Measurements from ENCODE around the gene SIGLEC10. TPM values are rescaled to one million over a fixed set of nuclear protein-coding genes. Genes with fewer than 3 reads are reported as not detected.
"Not testable (repeated sequence)": the region's sequence is repeated elsewhere in the genome, so short reads cannot be mapped to it uniquely, and the experiment has no call there.

The SIGLEC10 gene, protein sequence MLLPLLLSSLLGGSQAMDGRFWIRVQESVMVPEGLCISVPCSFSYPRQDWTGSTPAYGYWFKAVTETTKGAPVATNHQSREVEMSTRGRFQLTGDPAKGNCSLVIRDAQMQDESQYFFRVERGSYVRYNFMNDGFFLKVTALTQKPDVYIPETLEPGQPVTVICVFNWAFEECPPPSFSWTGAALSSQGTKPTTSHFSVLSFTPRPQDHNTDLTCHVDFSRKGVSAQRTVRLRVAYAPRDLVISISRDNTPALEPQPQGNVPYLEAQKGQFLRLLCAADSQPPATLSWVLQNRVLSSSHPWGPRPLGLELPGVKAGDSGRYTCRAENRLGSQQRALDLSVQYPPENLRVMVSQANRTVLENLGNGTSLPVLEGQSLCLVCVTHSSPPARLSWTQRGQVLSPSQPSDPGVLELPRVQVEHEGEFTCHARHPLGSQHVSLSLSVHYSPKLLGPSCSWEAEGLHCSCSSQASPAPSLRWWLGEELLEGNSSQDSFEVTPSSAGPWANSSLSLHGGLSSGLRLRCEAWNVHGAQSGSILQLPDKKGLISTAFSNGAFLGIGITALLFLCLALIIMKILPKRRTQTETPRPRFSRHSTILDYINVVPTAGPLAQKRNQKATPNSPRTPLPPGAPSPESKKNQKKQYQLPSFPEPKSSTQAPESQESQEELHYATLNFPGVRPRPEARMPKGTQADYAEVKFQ
- total RNA-seq: not detected in 2 replicates

DNA sequence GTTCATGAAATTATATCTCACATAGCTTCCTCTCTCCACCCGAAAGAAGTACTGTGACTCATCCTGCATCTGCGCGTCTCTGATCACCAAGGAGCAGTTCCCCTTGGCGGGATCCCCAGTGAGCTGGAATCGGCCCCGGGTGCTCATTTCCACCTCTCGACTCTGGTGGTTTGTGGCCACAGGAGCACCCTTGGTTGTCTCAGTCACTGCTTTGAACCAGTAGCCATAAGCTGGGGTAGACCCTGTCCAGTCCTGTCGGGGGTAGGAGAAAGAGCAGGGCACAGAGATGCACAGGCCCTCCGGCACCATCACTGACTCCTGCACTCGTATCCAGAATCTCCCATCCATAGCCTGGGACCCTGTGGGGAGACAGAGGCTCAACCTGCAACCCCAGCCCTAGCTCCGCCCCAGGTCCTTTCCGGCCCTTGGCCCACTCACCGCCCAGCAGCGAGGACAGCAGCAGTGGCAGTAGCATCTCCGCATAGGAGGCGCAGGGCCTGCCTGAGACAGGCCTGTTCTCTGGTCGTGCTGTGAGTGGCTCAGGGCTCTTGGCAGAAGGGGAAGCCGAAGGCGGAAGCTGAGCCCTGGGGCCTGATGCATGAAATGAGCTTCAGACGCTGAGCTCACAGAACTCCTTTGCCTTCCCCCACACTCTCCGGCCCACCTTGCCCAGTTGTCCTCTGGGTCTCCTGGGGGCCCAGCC is at the start of gene SIGLEC10:
TSS of gene SIGLEC10 (minus strand) at position 536 of the 703 bp plus-strand sequence. CDS start at position 475, 61 bp downstream.
- no peak for DNase-seq

DNA sequence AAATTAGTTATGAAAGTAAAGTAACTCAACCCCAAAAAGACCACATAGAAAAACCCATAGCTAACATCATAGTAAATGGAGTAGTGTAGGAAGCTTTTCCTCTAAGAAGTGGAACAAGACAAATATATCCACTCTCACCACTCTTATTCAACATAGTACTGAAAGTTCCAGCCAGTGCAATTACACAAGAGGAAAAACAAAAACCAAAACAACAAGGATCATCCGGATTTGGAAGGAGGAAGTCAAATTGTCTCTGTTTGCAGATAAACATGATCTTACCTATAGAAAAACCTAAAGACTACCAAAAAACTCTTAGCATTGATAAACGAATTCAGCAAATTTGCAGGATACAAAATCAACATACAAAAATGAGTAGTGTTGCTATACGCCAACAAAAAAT is 49.3 kb upstream of the SIGLEC10 start:
- DNase-seq: no peak

DNA sequence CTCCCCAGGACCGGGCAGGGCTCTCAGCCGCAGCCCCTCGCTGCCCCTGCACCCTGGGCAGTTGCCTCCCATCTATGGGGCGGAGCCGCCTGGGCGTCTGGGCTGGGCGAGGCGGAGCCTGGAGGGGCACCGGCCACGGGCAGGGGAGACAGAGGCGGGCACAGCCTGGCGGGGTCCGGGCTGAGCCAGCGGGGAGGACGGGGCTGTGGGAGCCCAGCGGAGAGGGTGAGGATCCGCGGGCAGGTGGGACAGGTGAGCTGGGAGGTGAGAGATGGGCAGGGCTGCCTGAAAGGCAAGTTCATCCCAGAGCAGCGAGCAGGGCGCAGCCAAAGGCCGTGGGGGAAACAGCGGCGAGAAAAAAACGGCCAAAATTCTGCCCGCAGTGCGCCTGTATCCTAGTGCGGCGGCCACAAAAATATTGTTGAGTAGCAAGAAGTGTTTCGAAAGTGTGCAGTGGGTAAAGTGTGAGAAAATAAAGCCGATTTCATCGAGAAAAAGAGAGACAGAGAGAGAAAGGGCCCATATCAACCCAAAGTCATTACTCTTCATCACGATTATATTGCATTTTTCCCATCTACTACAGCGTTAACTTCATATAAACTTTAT is 46.6 kb upstream of the SIGLEC10 start:
- DNase-seq: not testable (repeated sequence)

DNA sequence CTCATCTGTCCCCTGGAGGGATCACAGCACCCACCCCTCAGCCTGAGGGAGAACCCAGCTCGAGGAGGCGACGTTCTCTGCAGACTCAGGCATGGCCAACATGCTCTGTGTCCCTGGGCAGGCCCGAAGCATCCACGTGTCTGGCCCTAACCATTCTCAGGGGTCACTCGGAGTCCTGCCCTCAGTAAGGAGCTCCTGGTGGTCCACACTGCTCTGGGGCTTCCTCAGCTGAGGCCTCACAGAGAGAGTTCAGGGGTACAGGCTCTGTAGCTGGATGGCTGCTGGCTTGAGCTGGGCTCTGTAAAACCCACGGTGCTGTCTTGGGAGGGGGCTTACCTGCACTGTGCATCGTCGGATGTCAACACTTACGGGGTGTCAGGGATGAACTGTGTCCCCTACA is 45.2 kb upstream of the SIGLEC10 start:
- DNase-seq: no peak

DNA sequence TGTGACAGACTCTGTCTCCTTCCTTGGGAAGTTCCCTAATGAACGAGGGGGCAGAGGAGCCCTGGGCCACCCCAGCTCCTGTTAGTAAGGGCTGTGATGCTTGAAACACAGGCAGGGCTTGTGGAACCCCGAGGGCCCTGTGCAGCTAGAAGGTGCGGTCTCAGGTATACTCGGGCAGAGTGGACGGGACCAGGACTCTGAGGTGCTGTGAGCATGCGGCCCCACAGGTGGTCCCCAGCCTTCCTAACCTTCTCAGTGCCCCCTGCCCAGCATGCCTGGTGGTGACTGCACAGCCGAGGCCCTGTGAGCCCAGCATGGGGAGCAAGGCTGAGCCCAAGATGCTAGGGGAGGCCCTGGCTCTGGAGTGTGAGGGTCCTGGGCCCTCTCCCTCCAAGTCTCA is 44.8 kb upstream of the SIGLEC10 start:
- DNase-seq: no peak

DNA sequence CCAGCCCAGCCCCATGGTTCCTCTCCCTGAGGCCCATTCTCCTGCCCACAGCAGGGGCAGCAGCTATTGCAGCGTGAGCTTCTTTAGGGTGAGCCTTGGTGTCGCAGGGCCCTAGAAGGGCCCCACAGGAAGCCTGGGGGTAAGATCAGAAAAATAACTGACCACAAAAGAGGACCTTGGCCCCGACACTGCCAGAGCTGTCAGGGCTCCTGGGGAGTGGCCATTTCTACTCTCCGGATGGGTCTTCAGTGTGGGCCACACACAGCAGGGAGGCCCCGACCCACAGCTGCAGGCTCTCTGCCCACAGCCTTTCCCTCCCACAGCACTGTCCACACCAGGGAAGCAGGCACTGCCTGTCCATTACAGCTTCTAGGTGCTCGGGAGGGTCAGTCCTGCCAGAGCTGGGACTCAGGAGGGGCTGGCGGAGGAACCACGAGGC is 44.3 kb upstream of the SIGLEC10 start:
- no peak for DNase-seq

DNA sequence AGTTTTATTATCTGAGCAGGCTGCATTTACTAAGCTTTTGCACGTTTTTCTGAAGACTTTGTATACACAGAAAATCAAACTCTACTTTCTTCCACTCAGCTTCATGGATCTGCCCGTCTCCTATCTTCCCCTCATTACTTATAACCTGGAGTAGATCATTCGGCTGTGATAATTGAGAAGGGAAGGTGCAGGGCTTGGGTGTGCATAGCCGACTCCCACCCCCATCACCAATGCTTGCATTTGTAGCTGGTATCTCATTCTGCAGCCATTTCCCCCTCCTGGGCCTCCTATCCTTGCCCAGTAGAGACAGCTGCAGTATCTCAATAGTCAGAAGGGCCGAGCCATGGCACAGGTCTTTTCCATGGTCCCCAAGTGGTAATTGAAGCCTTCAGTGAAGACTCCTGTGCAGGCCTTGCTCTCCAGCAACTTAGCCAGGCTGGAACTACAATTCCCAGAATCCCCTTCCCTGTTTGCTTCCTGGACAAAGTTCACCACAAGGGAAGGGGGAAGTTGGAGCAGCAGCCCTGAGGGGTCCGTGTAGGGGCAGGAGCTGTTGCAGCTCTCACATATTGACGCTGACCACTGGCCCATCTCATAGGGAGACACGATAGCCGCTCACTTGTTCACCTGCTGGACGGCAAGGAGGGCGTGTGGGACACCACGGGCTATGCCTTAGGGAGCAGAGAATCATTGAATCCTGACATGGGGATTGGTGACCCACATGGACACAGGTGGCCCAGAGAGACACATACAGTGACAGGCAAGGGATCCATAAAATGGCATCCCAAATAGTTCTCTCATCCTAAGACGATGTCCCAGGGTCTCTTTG is 42.9 kb upstream of the SIGLEC10 start:
- peak; percentile 47 for DNase-seq

DNA sequence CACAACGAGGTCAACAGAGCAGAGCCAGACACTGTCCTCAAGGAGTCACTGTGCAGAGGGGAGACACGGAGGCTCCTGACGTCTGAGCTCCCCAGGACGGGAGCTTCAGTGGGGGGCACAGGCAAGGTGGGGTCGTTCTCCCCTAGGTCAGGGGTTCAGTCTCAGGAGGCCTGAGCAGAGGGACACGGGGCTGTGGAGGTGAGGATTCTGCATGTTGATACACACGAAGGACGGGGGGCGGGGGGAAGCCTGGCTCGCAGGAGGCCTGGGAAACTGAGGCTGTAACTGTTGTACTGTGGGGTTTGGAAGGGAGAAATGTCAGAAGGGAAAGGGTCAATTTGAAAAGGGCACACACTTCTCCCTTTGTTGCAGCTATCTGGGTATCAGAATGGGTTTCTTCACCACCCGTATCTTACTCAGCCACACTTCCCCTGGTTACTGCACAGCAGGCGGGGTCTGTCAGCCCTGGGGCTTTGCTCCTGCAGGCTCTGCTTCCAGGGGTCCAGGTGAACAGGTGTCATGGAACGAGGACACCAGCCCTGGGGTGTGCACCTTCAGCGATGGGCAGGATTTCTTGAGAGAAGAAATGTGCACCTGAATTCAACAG is 41.6 kb upstream of the SIGLEC10 start:
- DNase-seq: no peak

DNA sequence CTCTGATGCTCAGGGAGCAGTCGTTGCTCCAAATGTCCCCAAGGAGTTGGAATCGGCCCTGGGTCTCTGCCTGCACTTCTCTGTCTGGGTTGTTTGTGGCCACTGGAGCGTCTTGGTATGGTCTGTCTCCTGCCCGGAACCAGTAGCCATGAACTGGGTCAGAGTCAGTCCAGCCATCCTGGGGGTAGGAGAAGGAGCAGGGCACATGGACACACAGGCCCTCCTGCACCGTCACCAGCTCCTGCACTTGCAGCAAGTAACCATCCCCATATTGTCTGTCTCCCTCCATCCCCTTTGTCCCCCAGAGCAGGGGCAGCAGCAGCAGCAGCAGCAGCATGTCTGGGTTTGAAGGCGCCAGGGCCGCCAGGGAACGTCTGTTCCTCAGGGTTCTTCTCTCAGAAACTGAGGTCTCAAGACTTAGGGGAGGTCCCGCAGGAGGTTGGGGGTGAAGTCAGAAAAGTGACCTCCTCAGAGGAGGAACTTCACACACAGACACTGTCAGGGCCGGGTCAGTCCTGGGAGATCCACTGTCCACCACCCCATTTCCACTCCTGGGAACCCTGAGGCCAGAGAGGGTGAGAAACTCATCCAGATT is 40.7 kb upstream of the SIGLEC10 start, which contains the start of gene SIGLEC8:
TSS of gene SIGLEC8 (minus strand) at position 404 of the 595 bp plus-strand sequence. CDS start at position 337, 67 bp downstream.
- DNase-seq: no peak

DNA sequence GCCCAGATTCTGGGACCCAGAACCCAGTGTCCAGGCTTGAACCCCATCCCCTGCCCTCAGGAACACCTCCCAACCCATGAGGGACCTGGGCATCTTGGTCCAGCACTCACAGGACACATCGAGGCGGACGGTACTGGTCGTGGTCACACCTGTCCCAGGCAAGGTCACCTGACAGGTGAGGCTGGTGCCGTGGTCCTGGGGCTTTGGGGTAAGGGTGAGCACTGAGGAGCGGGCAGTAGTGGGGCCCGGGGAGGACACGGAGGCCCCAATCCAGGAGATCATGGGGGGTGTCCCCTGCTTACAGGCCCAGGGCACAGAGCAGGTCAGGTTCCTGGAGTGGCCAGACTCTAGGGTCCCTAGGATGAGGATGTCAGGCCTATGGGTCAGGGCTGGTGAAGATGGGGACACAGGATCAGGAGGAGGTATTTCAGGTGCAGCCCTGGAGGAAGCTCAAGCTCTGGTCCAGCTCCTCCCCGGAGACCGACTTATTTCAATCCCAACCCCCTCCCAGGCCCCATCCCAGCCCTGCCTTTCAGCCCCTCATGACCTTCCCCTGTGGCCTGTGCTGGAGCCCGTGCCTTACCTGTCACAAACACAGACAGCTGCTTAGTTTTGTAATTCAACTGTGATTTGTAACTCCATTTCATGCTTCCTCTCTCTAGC is 40.0 kb upstream of the SIGLEC10 start:
- DNase-seq: no peak

DNA sequence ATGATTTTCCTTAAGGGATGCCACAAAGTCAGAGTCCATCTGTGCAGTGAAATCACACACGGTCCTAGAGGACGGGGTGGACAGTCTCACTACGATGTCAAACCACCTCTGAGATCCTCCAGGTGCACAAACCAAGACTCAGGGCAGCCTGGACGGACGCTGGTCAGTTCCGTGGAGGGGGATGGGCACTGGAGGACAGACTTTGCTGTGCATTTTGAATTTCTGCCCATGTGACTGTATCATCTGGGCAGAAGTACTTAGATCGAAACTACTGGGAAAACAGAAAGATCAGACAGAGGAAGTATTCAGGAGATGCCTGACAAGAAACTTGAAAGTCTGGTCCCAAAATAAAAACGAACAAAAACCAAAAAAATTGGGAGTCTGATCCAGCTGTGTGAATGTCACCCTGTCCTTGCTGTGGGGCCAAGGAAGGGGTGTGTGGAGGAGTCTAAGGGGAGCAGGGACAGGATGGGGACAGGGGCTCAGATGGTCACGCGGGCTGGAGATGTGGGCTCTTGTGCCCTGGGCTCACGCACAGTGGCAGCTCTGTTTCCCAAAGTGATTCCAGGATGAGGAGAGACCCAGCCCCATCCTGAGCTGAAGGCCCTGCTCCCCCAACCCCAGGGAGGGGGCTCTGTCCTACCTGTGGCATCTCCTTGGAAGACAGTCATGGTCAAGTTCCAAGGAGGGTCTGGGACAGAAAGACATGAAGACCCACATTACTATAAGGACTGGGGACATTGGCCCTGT is 39.3 kb upstream of the SIGLEC10 start:
- DNase-seq: no peak

DNA sequence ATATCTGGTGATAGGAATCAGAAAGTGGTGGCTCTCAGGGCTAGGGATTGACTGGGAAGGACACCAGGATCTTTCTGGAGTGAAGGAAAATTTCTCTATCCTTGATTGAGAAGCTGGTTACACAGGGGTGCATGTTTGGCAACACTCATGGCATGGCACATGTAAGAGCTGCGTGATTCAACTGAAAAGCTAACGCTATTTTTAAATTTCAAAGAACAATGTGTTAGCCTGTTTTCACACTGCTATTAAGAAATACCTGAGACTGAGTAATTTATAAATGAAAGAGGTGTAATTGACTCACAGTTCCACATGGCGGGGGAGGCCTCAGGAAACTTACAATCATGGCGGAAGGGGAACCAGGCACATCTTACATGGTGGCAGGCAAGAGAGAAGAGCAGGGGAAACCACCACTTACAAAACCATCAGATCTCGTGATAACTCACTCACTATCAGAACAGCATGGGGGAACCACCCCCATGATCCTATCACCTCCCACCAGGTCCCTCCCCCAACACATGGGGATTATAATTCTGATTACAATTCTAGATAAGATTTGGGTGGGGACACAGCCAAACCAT is 33.4 kb upstream of the SIGLEC10 start:
- no peak for DNase-seq

DNA sequence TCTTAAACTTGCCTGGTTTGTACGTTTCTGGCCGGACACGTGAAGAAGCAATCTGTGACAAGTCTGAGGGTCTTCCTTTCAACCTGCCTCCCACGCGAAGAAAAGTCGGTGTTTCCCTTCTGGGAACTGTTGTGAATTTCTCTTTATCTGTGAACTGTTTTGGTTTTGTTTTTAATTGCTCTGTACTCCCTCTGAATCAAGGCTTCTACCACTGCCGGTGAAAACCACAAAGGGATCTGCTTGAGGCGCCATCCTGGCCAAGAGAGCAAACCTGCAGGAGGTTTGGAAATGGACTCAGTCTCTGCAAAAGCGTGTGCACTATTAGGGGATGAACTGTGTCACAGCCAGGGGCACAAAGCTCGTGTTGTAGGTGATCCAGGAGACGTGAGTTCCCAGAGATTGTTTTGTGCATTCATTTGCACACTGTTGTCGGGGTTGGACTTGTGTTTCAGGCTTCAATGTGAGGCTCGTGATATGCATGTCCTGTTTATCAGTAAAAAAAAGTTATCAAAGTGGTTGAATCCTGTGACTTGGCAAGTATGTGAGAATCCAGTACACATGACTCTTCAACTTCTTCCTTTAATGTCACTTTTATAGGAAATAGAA is 31.1 kb upstream of the SIGLEC10 start:
- no peak for DNase-seq

DNA sequence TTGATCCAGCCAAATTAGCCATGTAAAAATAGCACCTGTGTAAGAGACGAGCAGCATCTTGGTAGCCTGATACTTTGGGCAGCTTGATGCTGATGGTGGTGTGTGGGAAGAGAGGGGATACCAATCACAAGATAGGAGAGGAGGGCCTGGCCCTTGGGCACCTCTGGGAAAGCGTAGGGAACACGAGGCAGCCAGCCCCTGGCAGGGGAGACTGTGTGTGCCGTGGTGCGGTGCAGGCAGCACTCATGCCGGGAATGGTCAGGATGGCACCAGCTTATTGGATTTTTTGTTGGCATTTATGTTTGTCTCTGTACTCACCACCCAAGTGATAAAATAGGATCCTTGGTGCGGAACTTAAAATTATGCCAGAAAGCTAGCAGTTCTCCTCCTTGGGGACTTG is 30.6 kb upstream of the SIGLEC10 start:
- no peak for DNase-seq

DNA sequence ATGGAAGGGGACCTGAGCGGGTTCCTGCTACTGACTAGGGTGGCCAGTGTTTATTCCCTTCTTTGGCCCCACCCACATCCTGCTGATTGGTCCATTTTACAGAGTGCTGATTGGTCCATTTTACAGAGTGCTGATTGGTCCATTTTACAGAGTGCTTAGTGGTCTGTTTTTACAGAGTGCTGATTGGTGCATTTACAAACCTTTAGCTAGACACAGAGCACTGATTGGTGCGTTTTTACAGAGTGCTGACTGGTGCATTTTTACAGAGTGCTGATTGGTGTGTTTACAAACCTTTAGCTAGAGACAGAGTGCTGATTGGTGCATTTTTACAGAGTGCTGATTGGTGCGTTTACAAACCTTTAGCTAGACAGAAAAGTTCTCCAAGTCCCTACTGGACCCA is 30.1 kb upstream of the SIGLEC10 start:
- DNase-seq: not testable (repeated sequence)

DNA sequence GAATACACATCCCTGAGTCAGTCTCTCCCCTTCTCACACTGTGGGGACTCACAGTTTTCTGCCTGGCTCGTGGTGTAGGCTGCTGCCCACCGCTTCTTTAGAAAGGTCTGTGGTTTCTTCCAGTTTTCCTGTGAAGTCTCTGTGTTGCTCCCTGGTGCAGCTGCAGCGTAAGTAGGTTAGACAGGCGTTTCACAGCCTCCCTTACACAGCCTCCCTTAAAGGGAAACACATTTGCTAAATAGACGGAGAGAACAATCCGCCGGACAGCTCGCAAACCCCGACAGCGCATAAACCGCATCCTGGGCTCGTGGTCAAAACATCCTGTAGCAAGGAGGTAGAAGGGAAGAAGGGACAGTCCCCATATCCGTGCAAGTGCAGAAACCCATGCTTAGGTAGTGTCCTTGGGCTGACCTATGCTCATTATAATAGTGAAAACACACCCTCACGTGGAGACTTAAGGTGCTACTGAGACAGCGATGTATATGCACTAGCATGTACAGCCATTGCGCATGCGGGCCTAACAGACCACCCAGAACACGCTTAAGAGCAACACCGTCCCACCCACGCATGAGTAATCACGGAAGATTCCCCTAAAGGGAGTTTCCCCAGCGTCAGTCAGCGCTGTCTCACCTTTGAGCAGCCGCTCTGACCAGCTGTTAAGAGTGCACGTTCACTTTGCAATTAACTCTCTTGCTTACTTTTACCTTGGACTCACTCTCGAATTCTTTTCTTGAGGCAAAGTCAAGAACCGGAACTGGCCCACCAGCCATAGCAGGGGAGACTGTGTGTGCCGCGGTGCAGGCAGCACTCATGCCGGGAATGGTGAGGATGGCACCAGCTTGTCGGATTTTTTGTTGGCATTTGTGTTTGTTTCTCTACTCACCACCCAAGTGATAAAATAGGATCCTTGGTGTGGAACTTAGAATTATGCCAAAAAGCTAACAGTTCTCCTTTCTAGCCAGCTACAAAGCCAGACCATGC is 24.3 kb upstream of the SIGLEC10 start:
- DNase-seq: no peak

DNA sequence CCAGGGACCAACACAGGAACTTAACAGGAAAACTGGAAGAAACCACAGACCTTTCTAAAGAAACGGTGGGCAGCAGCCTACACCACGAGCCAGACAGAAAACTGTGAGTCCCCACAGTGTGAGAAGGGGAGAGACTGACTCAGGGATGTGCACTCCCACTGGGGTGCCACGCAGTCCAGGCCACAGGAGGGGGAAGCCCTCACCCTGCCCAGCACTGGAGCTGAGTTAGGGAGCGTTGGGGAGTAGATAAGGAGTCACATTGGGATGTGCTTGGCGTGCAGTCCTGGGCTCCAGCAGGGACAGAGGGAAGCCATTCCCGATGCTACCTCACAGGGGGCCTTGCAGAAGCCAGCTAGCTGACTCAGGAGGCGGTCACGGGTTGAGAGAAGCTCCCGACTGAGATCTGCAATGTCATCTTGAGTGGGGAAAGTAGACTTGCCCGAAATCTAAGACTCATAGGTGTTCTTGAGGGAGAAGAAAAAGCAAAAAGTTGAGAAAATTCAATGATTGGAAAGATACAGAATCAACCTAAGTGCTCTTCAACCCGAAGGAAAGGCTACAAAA is 23.5 kb upstream of the SIGLEC10 start:
- DNase-seq: no peak

Measured in dermis blood vessel endothelial cell (primary cell).